GM21367 (cell line): ENCODE data around the gene LRRN4CL.
A peak's percentile ranks its signal among the peaks of the same experiment; 100 is the strongest.
"Not testable (repeated sequence)": the region's sequence is repeated elsewhere in the genome, so short reads cannot be mapped to it uniquely, and the experiment has no call there.

Experiments used
- ATAC-seq: cut with Tn5 transposase; IDR thresholded peaks from one replicate; pipeline ENCODE4 v1.9.1; 2021; ENCODE audit not compliant: unreplicated experiment

Gene LRRN4CL

DNA sequence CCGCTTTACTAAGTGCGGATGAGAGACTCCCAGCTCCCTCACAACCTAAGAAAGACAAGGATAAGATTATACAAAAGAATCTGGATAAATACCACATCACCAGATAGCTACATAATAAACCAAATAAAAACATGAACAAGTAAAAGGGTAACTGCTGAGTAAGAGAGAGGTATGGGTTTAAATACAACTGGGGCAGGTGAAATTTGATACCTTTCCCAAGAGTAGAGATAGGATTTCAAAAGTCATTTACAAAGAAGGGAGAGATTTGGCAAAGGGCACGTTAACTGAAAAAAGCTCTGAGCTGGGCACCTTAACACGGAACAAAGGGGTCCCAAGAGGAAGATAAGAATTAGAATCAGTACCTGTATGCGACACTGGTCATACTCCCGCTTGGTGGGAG is 12.2 kb downstream of the LRRN4CL start:
- ATAC-seq = no peak

DNA sequence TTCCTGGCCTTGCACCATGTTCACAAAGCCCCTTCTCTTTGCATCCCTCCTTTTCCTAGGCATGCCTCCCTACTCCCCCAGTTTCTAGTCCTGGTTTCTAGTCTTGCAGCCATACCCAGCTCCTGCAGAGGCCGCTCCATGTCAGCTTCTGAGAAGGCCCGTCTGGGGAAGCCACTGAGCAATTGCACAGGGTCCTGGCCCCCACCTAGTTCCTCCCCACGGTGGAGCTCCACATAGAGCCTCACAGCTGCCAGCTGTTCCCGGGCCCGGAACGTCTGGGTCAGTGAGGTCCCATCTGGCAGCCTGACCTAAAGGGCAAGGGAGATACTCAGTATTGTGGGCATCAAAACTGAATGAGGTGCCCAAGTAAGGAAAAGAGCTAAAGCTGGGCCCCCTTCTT is 12.6 kb downstream of the LRRN4CL start:
- ATAC-seq = no peak

DNA sequence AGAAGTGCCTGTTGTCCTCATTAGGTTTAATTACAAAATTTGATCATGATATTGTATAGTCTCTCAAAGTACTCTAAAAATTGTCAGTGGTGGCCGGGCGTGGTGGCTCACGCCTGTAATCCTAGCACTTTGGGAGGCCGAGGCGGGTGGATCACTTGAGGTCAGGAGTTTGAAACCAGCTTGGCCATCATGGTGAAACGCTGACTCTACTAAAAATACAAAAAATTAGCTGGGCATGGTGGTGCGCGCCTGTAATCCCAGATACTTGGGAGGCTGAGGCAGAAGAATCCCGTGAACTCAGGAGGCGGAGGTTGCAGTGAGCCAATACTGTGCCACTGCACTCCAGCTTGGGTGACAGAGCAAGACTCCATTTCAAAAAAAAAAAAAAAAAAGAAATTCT is 13.9 kb downstream of the LRRN4CL start:
- not testable (repeated sequence) for ATAC-seq

DNA sequence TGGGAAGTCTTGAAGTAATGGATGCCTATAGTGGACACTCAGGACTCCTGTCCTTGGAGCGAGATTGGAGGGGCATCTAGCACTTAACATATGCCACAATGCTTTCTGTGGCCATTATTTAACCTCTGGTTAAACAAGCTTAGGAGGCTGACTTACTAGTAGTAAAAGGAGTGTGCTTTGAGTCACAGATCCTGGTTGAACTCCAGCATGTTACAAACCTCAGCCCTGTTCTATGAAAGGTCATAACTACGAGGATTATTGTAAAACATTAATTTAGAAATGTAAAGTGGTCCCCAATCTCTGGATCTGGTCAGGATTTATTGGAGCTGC is 16.2 kb downstream of the LRRN4CL start:
- ATAC-seq = no peak

DNA sequence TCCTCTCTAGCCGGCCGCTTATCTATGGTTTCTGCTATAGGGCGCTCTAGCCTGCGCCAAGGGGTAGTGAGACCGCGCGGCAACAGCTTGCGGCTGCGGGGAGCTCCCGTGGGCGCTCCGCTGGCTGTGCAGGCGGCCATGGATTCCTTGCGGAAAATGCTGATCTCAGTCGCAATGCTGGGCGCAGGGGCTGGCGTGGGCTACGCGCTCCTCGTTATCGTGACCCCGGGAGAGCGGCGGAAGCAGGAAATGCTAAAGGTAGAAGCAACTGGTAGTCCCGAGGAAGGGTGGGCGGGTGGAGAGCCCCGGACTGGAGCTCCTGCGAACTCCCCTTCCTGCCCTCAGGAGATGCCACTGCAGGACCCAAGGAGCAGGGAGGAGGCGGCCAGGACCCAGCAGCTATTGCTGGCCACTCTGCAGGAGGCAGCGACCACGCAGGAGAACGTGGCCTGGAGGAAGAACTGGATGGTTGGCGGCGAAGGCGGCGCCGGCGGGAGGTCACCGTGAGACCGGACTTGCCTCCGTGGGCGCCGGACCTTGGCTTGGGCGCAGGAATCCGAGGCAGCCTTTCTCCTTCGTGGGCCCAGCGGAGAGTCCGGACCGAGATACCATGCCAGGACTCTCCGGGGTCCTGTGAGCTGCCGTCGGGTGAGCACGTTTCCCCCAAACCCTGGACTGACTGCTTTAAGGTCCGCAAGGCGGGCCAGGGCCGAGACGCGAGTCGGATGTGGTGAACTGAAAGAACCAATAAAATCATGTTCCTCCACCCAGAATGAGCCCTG is 17.5 kb downstream of the LRRN4CL start, which contains the start of the genes LBHD1 and UQCC3:
Gene LBHD1, minus strand, starts transcription at position 660 of the 782 bp plus-strand sequence. CDS start 2,236 bp downstream, outside the sequence.
Gene UQCC3, plus strand, starts transcription at position 66 of the 782 bp plus-strand sequence. Its CDS starts 73 bp downstream, at position 139.
- ATAC-seq = peak; percentile 39

DNA sequence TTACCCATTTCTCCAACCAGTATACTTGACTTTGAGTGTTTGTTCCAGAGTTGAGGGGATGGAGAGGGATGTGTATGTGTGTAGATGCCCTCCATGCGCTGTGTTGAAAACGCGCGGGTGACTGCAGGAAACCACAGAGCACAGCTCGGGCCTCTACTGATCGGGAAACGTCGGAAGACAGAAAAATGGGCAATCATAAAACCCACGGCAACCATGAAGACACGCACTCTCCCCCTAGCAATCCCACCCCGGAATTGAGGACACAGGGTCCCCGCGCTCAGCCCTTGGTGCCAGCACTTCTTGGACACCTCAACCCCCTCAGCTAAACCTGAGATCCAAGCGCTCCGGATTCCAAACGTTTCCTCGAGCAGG is 18.1 kb downstream of the LRRN4CL start:
- ATAC-seq = no peak

DNA sequence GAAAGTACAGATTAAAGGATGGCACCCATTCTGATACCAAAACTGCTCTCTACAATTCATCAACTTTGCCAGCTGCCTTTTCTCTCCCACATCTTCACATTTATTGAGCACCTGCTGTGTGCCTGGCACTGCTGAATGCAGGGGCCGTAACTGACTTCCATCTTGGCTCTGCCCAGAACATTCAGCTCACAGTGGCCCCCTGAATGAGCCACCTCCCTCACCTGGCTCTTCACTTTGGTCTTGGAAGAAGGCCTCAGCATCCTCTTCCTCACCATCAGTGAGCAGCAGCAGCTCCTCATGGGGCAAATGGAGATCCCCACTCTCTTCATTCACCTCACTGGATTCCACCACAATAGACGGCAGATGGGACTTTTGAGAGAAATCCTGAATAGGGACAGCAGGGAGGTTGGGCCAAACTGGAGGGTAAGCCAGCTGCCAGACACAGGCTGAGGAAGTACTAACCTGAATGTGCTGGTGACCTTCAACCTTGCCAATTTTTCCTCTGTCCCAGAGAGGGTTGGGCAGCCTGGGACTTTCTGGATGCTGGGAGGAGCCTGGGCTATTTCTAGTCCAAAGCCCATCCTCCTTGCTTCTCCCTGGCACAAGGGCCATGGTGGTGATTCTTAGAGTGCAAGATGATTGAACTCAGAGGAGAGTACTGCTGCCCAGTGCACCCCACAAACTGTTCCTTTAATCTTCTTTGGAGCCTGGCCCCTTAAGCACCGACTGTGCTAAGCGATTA is 19.7 kb downstream of the LRRN4CL start:
- no peak for ATAC-seq

DNA sequence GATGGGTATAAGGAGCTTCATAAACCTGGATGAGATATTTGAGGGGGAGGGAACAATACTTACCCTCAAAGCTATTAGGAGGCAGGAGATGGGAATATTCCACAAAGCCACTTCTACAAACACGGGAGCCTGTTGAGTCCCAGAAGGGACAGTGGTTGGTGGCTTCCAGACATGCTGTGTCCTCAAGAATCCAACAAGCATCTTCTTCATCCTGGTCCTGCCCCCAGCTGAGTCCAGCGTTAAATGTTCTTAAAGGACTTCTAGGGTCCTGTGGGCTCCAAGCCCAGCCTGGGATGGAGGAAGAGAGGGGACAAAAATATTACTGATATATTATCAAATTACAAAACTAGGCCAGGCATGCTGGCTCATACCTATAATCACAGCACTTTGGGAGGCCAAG is 21.9 kb downstream of the LRRN4CL start:
- ATAC-seq = no peak

DNA sequence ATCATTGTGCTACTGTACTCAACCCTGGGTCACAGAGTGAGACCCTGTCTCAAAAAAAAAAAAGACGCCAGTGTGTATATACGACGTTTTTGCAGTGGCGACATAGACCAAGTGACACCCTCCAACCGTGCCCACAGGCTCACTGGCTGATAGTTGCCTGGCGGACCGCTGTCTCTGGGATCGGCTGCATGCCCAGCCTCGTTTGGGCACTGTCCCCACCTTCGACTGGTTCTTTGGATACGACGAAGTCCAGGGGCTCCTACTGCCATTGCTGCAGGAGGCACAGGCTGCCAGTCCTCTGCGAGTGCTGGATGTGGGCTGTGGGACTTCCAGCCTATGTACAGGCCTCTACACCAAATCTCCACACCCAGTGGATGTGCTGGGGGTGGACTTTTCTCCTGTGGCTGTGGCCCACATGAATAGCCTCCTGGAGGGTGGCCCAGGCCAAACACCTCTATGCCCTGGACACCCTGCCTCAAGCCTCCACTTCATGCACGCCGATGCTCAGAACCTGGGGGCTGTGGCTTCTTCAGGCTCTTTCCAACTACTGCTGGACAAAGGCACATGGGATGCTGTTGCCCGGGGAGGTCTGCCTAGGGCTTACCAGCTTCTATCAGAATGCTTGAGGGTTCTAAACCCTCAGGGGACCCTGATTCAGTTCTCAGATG is 22.9 kb downstream of the LRRN4CL start:
- ATAC-seq = no peak

DNA sequence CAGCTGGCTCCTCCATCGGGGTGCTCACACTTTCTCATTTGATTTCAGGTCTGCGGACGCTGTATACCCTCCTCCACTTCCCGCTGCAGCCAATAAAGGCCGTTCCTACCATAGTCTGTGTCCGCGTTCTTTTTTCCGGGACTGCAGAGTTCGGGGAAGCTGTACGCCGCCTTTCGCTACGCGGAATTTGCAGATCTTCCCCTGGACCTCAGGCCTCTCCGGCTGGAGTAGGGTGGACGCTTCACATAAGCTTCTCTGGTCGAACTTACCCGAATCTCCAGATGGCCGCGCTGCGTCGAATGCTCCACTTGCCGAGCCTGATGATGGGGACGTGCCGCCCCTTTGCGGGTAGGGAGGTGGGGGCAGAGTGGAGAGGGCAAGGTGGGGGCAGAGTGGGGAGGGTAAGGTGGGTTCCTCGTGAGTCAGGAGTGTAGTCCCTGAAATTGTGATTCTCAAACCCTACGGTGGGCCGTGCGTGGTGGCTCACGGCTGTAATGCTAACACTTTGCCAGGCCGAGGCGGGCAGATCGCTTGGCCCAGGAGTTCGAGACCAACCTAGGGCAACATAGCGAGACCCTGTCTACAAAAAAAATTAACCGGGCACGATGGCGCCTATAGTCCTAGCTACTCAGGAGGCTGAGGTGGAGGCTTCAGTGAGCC is 23.6 kb downstream of the LRRN4CL start:
- peak; percentile 16 for ATAC-seq

DNA sequence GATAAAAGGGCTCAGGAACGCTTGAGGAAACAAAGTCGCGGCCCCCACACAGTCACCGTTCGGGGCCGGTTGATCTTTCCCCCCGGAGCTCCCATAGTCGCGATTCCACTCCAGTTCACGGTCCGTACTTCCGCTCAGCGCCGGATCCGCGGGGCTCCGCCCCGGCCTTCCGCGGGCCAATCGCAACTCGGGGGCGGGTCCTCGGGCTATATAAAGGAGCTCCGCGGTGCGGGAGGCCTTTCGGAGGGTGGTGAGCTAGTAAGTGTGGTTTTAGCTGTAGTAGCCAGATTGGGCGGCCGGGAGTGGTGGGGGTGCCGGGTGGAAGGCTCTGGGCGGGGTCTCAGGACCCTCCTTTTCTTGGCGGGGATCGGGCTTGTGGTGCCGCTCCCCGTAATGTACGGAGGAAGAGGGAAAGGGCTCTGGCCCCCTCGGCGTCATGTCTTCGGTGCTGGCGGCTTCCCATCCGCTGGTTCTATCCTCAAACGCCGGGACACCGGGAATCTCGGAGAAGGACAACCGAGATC is 24.2 kb downstream of the LRRN4CL start, which contains the start of the genes C11orf98 and CSKMT:
Gene C11orf98, minus strand, starts transcription at position 136 of the 524 bp plus-strand sequence. Its CDS starts 41 bp downstream, at position 95.
Gene CSKMT, plus strand, starts transcription at position 238 of the 524 bp plus-strand sequence. CDS start 568 bp downstream, outside the sequence.
- ATAC-seq = peak; percentile 67

DNA sequence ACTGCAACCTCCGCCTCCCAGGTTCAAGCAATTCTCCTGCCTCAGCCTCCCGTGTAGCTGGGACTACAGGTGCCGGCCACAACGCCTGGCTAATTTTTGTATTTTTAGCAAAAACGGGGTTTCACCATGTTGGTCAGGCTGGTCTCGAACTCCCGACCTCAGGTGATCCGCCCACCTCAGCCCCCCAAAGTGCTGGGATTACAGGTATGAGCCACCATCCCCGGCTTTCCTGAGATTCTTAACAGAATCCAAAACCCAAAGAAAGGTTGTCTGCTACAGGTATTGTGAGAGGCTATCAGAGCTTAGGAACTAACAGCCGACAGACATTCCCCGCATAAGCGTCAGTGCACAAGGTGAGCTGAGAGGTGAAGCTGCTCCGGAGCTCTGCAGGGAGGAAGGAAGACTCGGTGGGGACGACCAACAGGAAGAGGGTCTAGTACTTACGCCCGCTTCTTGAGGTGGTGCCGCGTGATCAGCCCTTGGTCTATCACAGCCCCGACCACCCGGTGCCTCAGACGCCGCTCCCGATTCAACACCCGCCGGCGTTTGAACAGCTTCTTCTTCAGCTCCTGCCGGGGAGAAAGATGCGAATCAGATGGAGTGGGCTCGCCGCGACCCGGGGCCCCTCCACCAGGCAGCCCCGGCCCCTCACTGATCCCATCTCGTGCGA is 24.8 kb downstream of the LRRN4CL start:
- no peak for ATAC-seq

DNA sequence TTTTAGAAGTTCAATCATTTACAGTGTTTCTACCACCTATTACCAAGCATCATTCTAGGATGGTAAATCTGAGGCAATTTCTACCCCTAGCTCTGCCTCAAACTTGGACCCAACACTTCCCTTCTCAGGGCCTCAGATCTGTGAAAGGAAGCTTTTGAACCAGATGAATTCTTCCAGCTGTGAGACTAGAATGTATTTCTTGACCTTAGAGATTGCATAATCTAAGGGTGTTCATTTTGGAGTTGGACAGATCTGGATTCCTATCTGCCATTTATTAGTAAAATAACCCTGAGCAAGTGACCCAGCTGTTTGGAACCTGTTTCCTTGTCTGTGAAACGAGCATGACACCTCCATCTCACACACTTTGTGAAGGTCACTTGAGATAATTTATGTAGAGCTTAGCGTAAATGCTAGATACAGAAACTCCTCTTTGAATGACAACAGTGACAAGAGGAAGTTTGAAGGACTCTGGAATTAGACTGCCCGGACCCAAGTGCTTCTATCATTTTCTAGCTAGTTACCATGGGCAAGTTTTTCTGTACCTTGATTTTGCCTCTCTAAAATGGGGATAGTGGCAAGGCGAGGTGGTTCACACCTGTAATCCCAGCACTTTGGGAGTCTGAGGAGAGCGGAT is 32.4 kb downstream of the LRRN4CL start:
- no peak for ATAC-seq

DNA sequence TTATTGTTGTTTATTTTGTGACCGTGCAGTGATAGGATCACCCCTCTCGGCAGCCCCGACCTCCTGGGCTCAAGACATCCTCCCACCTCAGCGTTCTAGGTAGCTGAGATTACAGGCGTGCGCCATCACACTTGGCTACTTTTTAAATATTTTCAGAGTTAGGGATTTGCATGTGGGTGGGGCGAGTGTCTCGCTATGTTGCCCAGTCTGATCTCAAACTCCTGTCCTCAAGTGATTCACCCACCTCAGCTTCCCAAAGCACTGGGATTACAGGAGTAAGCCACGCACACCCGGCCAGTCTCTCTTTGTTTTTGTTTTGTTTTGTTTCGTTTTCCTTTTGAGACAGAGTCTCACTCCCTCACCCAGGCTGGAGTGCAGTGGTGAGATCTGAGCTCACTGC is 35.0 kb downstream of the LRRN4CL start:
- no peak for ATAC-seq

DNA sequence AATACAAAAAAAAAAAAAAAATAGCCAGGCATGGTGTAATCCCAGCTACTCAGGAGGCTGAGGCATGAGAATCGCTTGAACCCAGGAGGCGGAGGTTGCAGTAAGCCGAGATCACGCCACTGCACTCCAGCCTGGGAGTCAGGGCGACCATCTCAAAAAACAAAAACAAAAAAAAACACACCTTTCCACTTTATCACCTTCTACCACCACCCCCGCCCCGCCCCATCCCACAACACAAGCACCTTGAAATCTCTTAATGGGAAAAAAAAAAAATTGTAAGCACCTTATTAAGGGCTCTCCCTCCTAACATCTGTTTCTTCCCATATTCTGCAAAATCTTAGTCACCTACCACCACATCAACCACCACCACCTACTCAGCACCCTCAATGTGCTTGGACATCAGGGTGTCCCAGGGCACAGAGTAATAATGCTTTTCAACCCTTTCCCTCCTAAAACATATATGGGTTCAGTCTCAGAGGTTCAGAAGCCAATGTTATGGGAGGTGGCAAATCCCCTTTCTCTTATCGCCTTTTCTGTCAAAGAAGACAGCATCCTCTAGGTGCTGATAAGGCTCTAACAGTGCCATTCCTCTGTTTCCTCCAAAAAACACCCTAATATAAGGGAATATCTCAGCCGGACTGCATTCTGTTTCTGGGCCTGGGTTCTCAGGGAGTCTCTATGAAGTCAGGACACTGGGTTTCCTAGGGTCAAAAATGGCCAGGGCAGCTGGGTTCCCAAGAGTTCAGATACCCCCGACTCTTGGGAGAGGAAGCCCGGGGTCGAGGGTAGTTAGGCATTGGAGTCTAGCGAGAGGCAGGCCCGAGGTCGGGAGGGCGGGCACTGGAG is 36.9 kb downstream of the LRRN4CL start:
- peak; percentile 11 for ATAC-seq

DNA sequence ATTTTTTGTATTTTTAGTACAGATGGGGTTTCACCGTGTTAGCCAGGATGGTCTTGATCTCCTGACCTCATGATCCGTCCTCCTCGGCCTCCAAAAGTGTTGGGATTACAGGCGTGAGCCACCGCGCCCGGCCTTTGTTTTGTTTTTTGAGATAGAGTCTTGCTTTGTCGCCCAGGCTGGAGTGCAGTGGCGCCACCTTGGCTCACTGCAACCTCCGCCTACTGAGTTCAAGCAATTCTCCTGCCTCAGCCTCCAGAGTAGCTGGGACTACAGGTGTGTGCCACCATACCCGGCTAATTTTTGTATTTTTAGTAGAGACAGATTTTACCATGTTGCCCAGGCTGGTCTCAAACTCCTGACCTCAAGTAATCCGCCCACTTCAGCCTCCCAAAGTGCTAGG is 39.0 kb downstream of the LRRN4CL start:
- not testable (repeated sequence) for ATAC-seq

DNA sequence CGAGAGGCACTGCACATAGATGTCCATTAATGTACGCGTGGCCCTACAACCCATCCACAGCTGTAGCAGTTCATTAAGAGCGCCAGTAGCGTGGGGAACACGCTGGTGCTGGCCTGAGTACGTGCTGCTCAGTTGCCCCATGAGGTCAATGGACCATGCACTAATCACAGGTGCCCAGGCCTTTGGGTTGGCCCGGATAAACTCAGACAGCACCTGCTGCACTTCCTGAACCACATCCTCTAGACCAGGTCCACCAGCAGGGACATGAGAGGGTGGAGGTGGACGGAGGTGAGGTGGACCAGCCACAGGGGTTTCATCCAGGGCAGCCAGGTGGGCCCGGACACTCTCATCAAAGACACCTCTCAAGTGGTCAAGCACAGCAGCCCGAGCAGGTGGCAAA is 39.8 kb downstream of the LRRN4CL start:
- ATAC-seq = no peak

DNA sequence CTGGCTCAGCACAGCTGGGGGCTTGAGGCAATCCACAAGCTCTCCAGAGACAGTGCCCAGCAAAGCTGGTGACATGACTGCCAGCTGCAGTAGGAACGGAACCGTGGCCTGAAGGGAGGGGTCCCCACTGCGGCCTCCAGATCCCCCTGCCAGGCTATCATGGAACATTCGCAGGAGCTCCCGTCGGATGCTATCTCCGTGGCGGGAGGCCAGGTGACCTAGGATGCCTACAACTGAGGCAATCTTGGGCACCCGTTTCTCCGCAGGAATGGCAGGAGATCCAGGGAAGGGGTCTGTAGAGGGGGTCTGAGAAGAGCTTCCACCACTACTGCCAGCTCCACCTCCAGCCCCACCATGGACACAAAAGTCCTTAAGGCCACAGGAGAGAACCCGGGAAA is 40.4 kb downstream of the LRRN4CL start:
- ATAC-seq = no peak
